CD4-positive, CD25-positive, alpha-beta regulatory T cell (primary cell): ENCODE data around the gene TESMIN. TPM values are rescaled to one million over a fixed set of nuclear protein-coding genes. Genes with fewer than 3 reads are reported as not detected.
A peak's percentile ranks its signal among the peaks of the same experiment; 100 is the strongest.

Experiments used
- ATAC-seq, 2 donors: fragments of 150-1000 bp; cut with Tn5 transposase; one replicate each; pipeline ENCODE4 v1.10.0; 2021; ENCODE audit warnings: low read depth in 2 of 2, moderate number of reproducible peaks in 2 of 2, moderate library complexity in 1 of 2
- DNase-seq, 3 donors: peaks; one replicate each; pipeline versions ENCODE4 v3.0.0 to v3.0.0-alpha.2; 2012 to 2022; ENCODE audit warnings: mixed read lengths in 1 of 3
- H3K27ac ChIP-seq: one replicate; pipeline ENCODE4 v1.7.0; 2013; ENCODE audit warnings: mild to moderate bottlenecking, low read length; ENCODE audit not compliant: insufficient read depth, poor library complexity, severe bottlenecking
- H3K27me3 ChIP-seq: one replicate; pipeline ENCODE4 v1.7.0; 2013; ENCODE audit warnings: low read length; ENCODE audit not compliant: control insufficient read depth, insufficient read depth
- H3K36me3 ChIP-seq: one replicate; pipeline ENCODE4 v1.7.0; 2013; ENCODE audit warnings: mild to moderate bottlenecking, low read length, moderate library complexity; ENCODE audit not compliant: control insufficient read depth, insufficient read depth
- H3K4me1 ChIP-seq: 2 replicates; pipeline ENCODE4 v1.7.0; 2013; ENCODE audit warnings: mild to moderate bottlenecking, low read length; ENCODE audit not compliant: insufficient read depth, control insufficient read depth, poor library complexity, severe bottlenecking
- H3K4me3 ChIP-seq: one replicate; pipeline ENCODE4 v1.7.0; 2013; ENCODE audit warnings: low read depth, mild to moderate bottlenecking, low read length, moderate library complexity
- H3K9me3 ChIP-seq, 2 experiments: 1 replicate in 1 of 2; 2 replicates in 1 of 2; pipeline ENCODE4 v1.7.0; 2013; ENCODE audit warnings: low read length in 2 of 2, mild to moderate bottlenecking in 1 of 2, moderate library complexity in 1 of 2; ENCODE audit not compliant: control insufficient read depth in 2 of 2
- H3K27ac Mint-ChIP-seq, 3 donors: one replicate each; pipeline ENCODE4 v1.8.0; 2020 to 2022; ENCODE audit warnings: mild to moderate bottlenecking in 3 of 3, mixed read lengths in 3 of 3, moderate library complexity in 2 of 3
- H3K27me3 Mint-ChIP-seq: one replicate; pipeline ENCODE4 v1.8.0; 2022; ENCODE audit warnings: mild to moderate bottlenecking, mixed read lengths
- H3K36me3 Mint-ChIP-seq: one replicate; pipeline ENCODE4 v1.8.0; 2020; ENCODE audit warnings: mixed read lengths
- H3K4me1 Mint-ChIP-seq, 4 donors: one replicate each; pipeline ENCODE4 v1.8.0; 2020 to 2022; ENCODE audit warnings: mixed read lengths in 4 of 4, mild to moderate bottlenecking in 1 of 4
- H3K4me3 Mint-ChIP-seq, 4 donors: one replicate each; pipeline ENCODE4 v1.8.0; 2020 to 2022; ENCODE audit warnings: mild to moderate bottlenecking in 4 of 4, mixed read lengths in 4 of 4, moderate library complexity in 3 of 4
- H3K9me3 Mint-ChIP-seq, 7 donors: one replicate each; pipeline ENCODE4 v1.8.0; 2020 to 2022; ENCODE audit warnings: mixed read lengths in 7 of 7, mild to moderate bottlenecking in 3 of 7, moderate library complexity in 2 of 7
- polyA plus RNA-seq, 4 donors: library from polyadenylated mRNA; unstranded; fragments of 300-500 nt; fragmentation: Illumina TruSeq; gene quantifications; one replicate each; pipeline ENCODE4 v1.2.3, GENCODE V29; 2021
- total RNA-seq: library from RNA; stranded (reverse); gene quantifications from one replicate; pipeline ENCODE4 v1.2.3, GENCODE V29; 2022

TESMIN gene
- total and polyA plus RNA-seq, 5 donors from 2014 or later, result 3.0 to 8.0 (median 5.3) TPM

DNA sequence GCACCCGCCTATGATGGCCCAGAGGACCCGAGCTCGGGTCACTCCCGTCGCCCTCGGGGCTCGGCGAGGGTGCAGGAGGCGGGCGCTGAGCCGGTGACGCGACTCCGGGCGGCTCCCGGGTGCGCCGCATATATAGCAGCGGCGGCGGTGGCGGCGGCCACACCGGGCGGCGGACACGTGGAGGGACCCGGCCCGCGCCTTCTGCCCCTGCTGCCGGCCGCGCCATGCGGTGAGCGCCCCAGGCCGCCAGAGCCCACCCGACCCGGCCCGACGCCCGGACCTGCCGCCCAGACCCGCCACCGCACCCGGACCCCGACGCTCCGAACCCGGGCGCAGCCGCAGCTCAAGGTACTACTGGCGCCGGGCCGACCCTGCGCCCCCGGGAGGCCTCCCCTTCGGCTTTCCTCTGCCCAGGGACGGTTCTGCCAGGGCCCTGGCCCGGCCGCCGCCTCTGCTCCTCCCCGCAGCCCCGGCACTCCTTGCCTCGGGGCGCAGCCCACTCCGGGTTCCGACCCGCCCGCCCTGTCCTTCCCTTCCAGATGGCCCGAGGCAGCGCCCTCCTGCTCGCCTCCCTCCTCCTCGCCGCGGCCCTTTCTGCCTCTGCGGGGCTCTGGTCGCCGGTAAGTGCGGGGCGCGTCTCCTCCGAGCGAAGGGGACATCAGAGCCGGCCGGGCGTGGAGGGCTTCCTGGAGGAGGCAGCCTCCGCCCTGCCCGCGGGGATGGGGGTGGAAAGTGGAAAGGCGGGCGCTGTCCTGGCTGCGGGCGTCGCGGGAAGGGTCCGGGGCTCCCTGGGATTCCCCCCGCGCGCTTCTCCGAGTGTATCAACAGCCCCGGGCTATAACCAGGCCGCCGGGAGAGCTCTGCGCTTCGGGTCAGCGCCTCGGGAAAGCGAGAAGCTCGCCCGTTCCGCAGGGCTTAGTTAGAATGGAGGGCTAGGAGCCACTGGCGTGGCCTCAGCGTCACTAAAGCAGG is 66.6 kb downstream of the TESMIN start, which contains the start of gene GAL:
Gene GAL, plus strand, starts transcription at position 160 of the 972 bp plus-strand sequence. Its CDS starts 380 bp downstream, at position 540.
- ATAC-seq (no peak), DNase-seq (no peak)
- H3K4me3 Mint-ChIP-seq, result no peak within 1 kb of the TSS
- Histone ChIP-seq H3K27me3 (peaks cover 7% of the 10 kb centered on the region), H3K27ac (no peak within 1 kb of the TSS), H3K4me3 (no peak within 1 kb of the TSS), H3K4me1 (peaks cover 5% of the 10 kb centered on the region), H3K9me3 (no peaks in the 10 kb centered on the region), H3K36me3 (no peaks in the 10 kb centered on the region)
- peaks cover 47% of the 10 kb centered on the region for H3K27me3 Mint-ChIP-seq
- H3K36me3 Mint-ChIP-seq, result no peaks in the 10 kb centered on the region
- H3K27ac Mint-ChIP-seq, result no peak within 1 kb of the TSS
- peaks cover 0 to 4% (median 1%) of the 10 kb centered on the region in 4 donors for H3K4me1 Mint-ChIP-seq
- no peaks in the 10 kb centered on the region for H3K9me3 Mint-ChIP-seq

- Mint-ChIP-seq H3K9me3 (no peaks in the 10 kb centered on the region), H3K27ac (no peak overlapping the region), H3K36me3 (no peaks in the 10 kb centered on the region), H3K27me3 (peaks cover 45% of the 10 kb centered on the region), H3K4me3 (no peak overlapping the region), H3K4me1 (peaks cover 0 to 2% (median 0%) of the 10 kb centered on the region in 4 donors)
- H3K36me3 ChIP-seq, result no peaks in the 10 kb centered on the region
- peaks cover 5% of the 10 kb centered on the region for H3K4me1 ChIP-seq
- no peak overlapping the region for H3K4me3 ChIP-seq
- H3K27ac ChIP-seq, result no peak overlapping the region
- H3K9me3 ChIP-seq, result no peaks in the 10 kb centered on the region
- ATAC-seq (no peak), DNase-seq (no peak)
- H3K27me3 ChIP-seq, result peaks cover 7% of the 10 kb centered on the region
Measured at GRCh38 chr11:68683536-68684384, 67.6 kb downstream of the TESMIN start.

- Histone ChIP-seq H3K9me3 (no peaks in the 10 kb centered on the region), H3K4me1 (peaks cover 5% of the 10 kb centered on the region), H3K4me3 (no peak overlapping the region), H3K36me3 (no peaks in the 10 kb centered on the region), H3K27me3 (peaks cover 7% of the 10 kb centered on the region), H3K27ac (no peak overlapping the region)
- no peak for ATAC-seq
- Mint-ChIP-seq H3K36me3 (no peaks in the 10 kb centered on the region), H3K4me3 (no peak overlapping the region), H3K9me3 (no peaks in the 10 kb centered on the region), H3K27ac (no peak overlapping the region), H3K4me1 (peaks cover 0 to 2% (median 0%) of the 10 kb centered on the region in 4 donors), H3K27me3 (peaks cover 43% of the 10 kb centered on the region)
- DNase-seq, result no peak
Measured at GRCh38 chr11:68683121-68683520, 68.2 kb downstream of the TESMIN start.

- H3K9me3 Mint-ChIP-seq, result no peaks in the 10 kb centered on the region
- H3K4me3 ChIP-seq, result no peak overlapping the region
- no peak overlapping the region for H3K27ac ChIP-seq
- peaks cover 5% of the 10 kb centered on the region for H3K4me1 ChIP-seq
- H3K4me3 Mint-ChIP-seq, result peak overlapping the region in 2 of 4 donors; percentile 0 to 36
- ATAC-seq (no peak), DNase-seq (no peak)
- no peak overlapping the region for H3K27ac Mint-ChIP-seq
- H3K27me3 Mint-ChIP-seq, result peaks cover 39% of the 10 kb centered on the region
- peaks cover 0 to 2% (median 0%) of the 10 kb centered on the region in 4 donors for H3K4me1 Mint-ChIP-seq
- H3K27me3 ChIP-seq, result peaks cover 7% of the 10 kb centered on the region
- no peaks in the 10 kb centered on the region for H3K9me3 ChIP-seq
- H3K36me3 ChIP-seq, result no peaks in the 10 kb centered on the region
- H3K36me3 Mint-ChIP-seq, result no peaks in the 10 kb centered on the region
Measured at GRCh38 chr11:68682531-68682961, 68.8 kb downstream of the TESMIN start.

- H3K27ac ChIP-seq, result no peak overlapping the region
- DNase-seq (no peak), ATAC-seq (no peak)
- H3K4me1 ChIP-seq, result peaks cover 5% of the 10 kb centered on the region
- peaks cover 7% of the 10 kb centered on the region for H3K27me3 ChIP-seq
- H3K27me3 Mint-ChIP-seq, result peaks cover 24% of the 10 kb centered on the region
- H3K9me3 Mint-ChIP-seq, result no peaks in the 10 kb centered on the region
- no peak overlapping the region for H3K4me3 ChIP-seq
- H3K36me3 ChIP-seq, result no peaks in the 10 kb centered on the region
- H3K4me3 Mint-ChIP-seq, result no peak overlapping the region
- no peaks in the 10 kb centered on the region for H3K4me1 Mint-ChIP-seq
- H3K36me3 Mint-ChIP-seq, result no peaks in the 10 kb centered on the region
- no peak overlapping the region for H3K27ac Mint-ChIP-seq
- H3K9me3 ChIP-seq, result no peaks in the 10 kb centered on the region
Measured at GRCh38 chr11:68680541-68681231, 70.6 kb downstream of the TESMIN start.

GRCh38 chr11:68678031-68678441 is 73.3 kb downstream of the TESMIN start:
- no peak for ATAC-seq
- no peak overlapping the region for H3K4me3 ChIP-seq
- no peaks in the 10 kb centered on the region for H3K9me3 ChIP-seq
- DNase-seq, result no peak
- Mint-ChIP-seq H3K4me1 (no peaks in the 10 kb centered on the region), H3K36me3 (no peaks in the 10 kb centered on the region), H3K9me3 (peaks cover 0 to 2% (median 0%) of the 10 kb centered on the region in 7 donors), H3K27ac (no peak overlapping the region), H3K27me3 (peaks cover 17% of the 10 kb centered on the region), H3K4me3 (no peak overlapping the region)
- no peaks in the 10 kb centered on the region for H3K36me3 ChIP-seq
- no peaks in the 10 kb centered on the region for H3K4me1 ChIP-seq
- H3K27ac ChIP-seq, result no peak overlapping the region
- peaks cover 1% of the 10 kb centered on the region for H3K27me3 ChIP-seq

GRCh38 chr11:68677432-68677831 is 73.9 kb downstream of the TESMIN start:
- ATAC-seq (no peak), DNase-seq (no peak)
- Mint-ChIP-seq H3K27ac (no peak overlapping the region), H3K27me3 (peaks cover 11% of the 10 kb centered on the region), H3K9me3 (peaks cover 0 to 2% (median 0%) of the 10 kb centered on the region in 7 donors), H3K36me3 (no peaks in the 10 kb centered on the region), H3K4me1 (no peaks in the 10 kb centered on the region), H3K4me3 (no peak overlapping the region)
- H3K4me3 ChIP-seq, result no peak overlapping the region
- no peaks in the 10 kb centered on the region for H3K27me3 ChIP-seq
- no peaks in the 10 kb centered on the region for H3K4me1 ChIP-seq
- no peaks in the 10 kb centered on the region for H3K9me3 ChIP-seq
- no peak overlapping the region for H3K27ac ChIP-seq
- H3K36me3 ChIP-seq, result no peaks in the 10 kb centered on the region
